Stimulated activated CD8-positive, alpha-beta memory T cell treated with anti-CD3 and anti-CD28 coated beads, Interleukin-7, amount 100 ng/mL, for 1 hour (primary cell): ENCODE data around the gene PLA2G4B.
A peak's percentile ranks its signal among the peaks of the same experiment; 100 is the strongest.

Source experiments
- DNase-seq, 2 donors: peaks; one replicate each; pipeline ENCODE4 v3.0.0-alpha.2; 2020; ENCODE audit warnings: low read depth in 2 of 2

PLA2G4B gene

GRCh38 chr15:41869770-41870688 lies 31.4 kb downstream of the PLA2G4B start:
- no peak for DNase-seq

- peak; percentile 7 to 18 for DNase-seq
Measured at GRCh38 chr15:41870689-41871081, 32.0 kb downstream of the PLA2G4B start.

- no peak for DNase-seq
Measured at GRCh38 chr15:41871175-41871905, 32.7 kb downstream of the PLA2G4B start.

- DNase-seq, result no peak
Measured at GRCh38 chr15:41872166-41872747, 33.6 kb downstream of the PLA2G4B start.

- no peak for DNase-seq
Measured at GRCh38 chr15:41873711-41874110, 35.1 kb downstream of the PLA2G4B start.

GRCh38 chr15:41874736-41875135 lies 36.1 kb downstream of the PLA2G4B start:
- DNase-seq, result no peak

- DNase-seq, result no peak
Measured at GRCh38 chr15:41876007-41876406, 37.4 kb downstream of the PLA2G4B start.

GRCh38 chr15:41876689-41877088 lies 38.0 kb downstream of the PLA2G4B start:
- DNase-seq, result no peak

- DNase-seq, result no peak
Measured at GRCh38 chr15:41877631-41878354, 39.1 kb downstream of the PLA2G4B start.

GRCh38 chr15:41878355-41878699 lies 39.7 kb downstream of the PLA2G4B start:
- DNase-seq, result no peak

GRCh38 chr15:41879321-41879845 lies 40.7 kb downstream of the PLA2G4B start:
- DNase-seq, result no peak

- DNase-seq, result no peak
Measured at GRCh38 chr15:41880156-41880877, 41.7 kb downstream of the PLA2G4B start.

- DNase-seq, result no peak
Measured at GRCh38 chr15:41881086-41881485, 42.4 kb downstream of the PLA2G4B start.

- DNase-seq, result no peak
Measured at GRCh38 chr15:41881550-41881919, 42.9 kb downstream of the PLA2G4B start.

- no peak for DNase-seq
Measured at GRCh38 chr15:41881920-41882688, 43.5 kb downstream of the PLA2G4B start.

GRCh38 chr15:41882689-41883483 lies 44.2 kb downstream of the PLA2G4B start:
- DNase-seq, result no peak

GRCh38 chr15:41883484-41883825 lies 44.8 kb downstream of the PLA2G4B start:
- DNase-seq, result no peak

GRCh38 chr15:41884458-41884857 lies 45.8 kb downstream of the PLA2G4B start:
- no peak for DNase-seq

GRCh38 chr15:41885321-41885720 lies 46.7 kb downstream of the PLA2G4B start:
- DNase-seq, result no peak

- no peak for DNase-seq
Measured at GRCh38 chr15:41885841-41886240, 47.2 kb downstream of the PLA2G4B start.
